Fibroblast of lung (primary cell): ENCODE data around the gene MOCS3.

ENCODE experiments used
- EZH2 ChIP-seq: IDR thresholded peaks from 2 replicates; pipeline ENCODE4 v1.5.1; 2012; ENCODE audit warnings: low read length, control low read depth, mild to moderate bottlenecking; ENCODE audit errors: missing control alignments
- TF ChIP-seq, protein P1 (sequence below), 2 donors: IDR thresholded peaks in 1 of 2; conservative IDR thresholded peaks in 1 of 2; 1 replicate in 1 of 2; 2 replicates in 1 of 2; pipeline ENCODE4 v1.5.1; 2011 to 2012; ENCODE audit warnings: low read length in 2 of 2, control low read depth in 1 of 2, inconsistent platforms in 1 of 2, low read depth in 1 of 2, mild to moderate bottlenecking in 1 of 2

DNA sequence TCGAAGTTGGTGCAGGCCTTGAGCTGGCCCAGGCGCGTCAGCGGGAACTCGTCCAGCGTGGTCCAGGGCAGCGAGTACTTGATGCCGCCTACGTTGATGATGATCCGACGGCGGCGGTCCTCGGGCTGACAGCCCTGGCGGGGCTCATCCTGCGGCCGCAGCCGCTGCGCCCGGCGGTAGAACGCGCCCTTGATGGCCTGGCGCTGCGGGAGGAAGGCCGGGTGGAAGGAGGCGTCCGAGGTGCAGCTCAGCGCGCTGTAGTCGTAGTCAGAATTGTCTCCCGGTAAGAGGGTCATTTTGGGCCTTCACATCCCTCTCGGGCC lies 51.4 kb downstream of the MOCS3 start:
- TF ChIP-seq, protein P1, sequence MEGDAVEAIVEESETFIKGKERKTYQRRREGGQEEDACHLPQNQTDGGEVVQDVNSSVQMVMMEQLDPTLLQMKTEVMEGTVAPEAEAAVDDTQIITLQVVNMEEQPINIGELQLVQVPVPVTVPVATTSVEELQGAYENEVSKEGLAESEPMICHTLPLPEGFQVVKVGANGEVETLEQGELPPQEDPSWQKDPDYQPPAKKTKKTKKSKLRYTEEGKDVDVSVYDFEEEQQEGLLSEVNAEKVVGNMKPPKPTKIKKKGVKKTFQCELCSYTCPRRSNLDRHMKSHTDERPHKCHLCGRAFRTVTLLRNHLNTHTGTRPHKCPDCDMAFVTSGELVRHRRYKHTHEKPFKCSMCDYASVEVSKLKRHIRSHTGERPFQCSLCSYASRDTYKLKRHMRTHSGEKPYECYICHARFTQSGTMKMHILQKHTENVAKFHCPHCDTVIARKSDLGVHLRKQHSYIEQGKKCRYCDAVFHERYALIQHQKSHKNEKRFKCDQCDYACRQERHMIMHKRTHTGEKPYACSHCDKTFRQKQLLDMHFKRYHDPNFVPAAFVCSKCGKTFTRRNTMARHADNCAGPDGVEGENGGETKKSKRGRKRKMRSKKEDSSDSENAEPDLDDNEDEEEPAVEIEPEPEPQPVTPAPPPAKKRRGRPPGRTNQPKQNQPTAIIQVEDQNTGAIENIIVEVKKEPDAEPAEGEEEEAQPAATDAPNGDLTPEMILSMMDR (conservative IDR thresholded peaks at IDR 0.05 in 1 of 2, IDR thresholded peaks at IDR 0.05 in 1 of 2; ENCODE audit: low read depth in 1 of 2, low read length in 2 of 2): no peak
- no peak for TF ChIP-seq EZH2
